ENCODE measurements around the gene METAP1. TPM values are rescaled to one million over a fixed set of nuclear protein-coding genes. Genes with fewer than 3 reads are reported as not detected.

Gene METAP1
- total RNA-seq (24.7 and 38.5 TPM in 2 replicates), polyA plus RNA-seq (76.4 and 91.6 TPM in 2 replicates), polyA minus RNA-seq (ENCODE audit: low replicate concordance) (21.2 and 34.7 TPM in 2 replicates)
- polyA plus RNA-seq (2012) = 40.8 and 46.1 TPM in 2 replicates

DNA sequence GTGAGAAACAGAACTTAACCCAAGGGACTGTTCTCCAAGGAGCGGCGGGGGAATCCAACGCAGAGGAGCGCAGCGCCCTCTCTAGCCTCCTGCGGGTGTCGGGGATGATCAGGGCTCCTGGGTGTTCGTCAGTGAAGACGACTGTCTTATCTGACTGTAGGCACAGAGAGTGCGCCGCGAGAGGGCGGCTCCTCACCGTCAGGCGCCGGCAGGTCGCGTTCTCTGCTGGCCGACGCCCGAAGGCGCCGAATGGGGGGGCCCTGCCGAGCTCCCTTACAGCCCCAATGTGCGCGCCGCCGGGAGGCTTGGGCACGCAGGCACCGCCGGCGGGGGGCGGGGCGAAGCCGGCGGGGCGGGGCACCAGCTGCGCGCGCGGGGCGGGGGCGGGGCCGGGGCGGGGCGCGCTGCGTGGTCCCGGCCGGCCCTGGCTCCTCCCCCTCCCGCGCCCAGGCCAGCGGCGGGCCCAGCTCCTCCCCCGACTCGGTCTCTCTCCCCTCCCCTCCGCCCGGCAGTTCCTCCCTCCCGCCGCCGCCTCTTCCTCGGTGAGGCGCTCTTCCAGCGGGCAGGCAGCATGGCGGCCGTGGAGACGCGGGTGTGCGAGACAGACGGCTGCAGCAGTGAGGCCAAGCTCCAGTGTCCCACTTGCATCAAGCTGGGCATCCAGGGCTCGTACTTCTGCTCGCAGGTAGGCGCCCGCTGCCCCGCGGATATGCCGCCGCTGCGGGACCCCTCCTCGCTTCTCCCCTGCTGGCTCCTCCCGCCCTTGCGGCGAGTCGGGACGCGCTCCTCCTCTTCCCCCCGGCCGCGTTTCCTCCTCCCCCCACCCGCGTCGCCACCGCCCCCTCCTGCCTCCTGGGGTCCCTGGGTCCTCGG is at the start of gene METAP1:
Gene METAP1, plus strand, starts transcription at position 539 of the 873 bp plus-strand sequence. Its CDS starts 33 bp downstream, at position 572.
- Histone ChIP-seq H3K4me2 (ENCODE audit: extremely low read depth, insufficient read depth, low read length) (peak within 1 kb of the TSS; percentile 88), H3K36me3 (ENCODE audit: control insufficient read depth, insufficient read depth, low read length) (no peaks in the 10 kb centered on the region), H3K27ac (ENCODE audit: insufficient read depth, low read length) (peak within 1 kb of the TSS; percentile 77), H2AFZ (ENCODE audit: low read length) (peak within 1 kb of the TSS; percentile 99), H4K20me1 (ENCODE audit: control insufficient read depth, extremely low read depth, insufficient read depth, low read length) (no peaks in the 10 kb centered on the region), H3K4me3 (replicated peaks in 1 of 4; ENCODE audit: control extremely low read depth in 1 of 4, insufficient read depth in 1 of 4, low read depth in 3 of 4, low read length in 4 of 4) (peak within 1 kb of the TSS; percentile 69 to 92 (median 86)), H3K9ac (ENCODE audit: insufficient read depth, low read length) (peak within 1 kb of the TSS; percentile 73), H3K27me3 (ENCODE audit: control insufficient read depth, insufficient read depth, low read length) (no peaks in the 10 kb centered on the region), H3K4me1 (ENCODE audit: control insufficient read depth, extremely low read depth, insufficient read depth, low read length) (no peaks in the 10 kb centered on the region), H3K79me2 (ENCODE audit: control insufficient read depth, insufficient read depth, low read length) (peaks cover 42% of the 10 kb centered on the region), H3K9me3 (ENCODE audit: control insufficient read depth, insufficient read depth, low read depth, low read length) (no peaks in the 10 kb centered on the region)
- no peak for TF ChIP-seq EZH2 (IDR thresholded peaks at IDR 0.05; ENCODE audit: low read length, missing control alignments)
- TF ChIP-seq, protein P1, sequence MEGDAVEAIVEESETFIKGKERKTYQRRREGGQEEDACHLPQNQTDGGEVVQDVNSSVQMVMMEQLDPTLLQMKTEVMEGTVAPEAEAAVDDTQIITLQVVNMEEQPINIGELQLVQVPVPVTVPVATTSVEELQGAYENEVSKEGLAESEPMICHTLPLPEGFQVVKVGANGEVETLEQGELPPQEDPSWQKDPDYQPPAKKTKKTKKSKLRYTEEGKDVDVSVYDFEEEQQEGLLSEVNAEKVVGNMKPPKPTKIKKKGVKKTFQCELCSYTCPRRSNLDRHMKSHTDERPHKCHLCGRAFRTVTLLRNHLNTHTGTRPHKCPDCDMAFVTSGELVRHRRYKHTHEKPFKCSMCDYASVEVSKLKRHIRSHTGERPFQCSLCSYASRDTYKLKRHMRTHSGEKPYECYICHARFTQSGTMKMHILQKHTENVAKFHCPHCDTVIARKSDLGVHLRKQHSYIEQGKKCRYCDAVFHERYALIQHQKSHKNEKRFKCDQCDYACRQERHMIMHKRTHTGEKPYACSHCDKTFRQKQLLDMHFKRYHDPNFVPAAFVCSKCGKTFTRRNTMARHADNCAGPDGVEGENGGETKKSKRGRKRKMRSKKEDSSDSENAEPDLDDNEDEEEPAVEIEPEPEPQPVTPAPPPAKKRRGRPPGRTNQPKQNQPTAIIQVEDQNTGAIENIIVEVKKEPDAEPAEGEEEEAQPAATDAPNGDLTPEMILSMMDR (conservative IDR thresholded peaks at IDR 0.05 in 1 of 2, IDR thresholded peaks at IDR 0.05 in 1 of 2; ENCODE audit: low read depth in 1 of 2, low read length in 2 of 2) = peak; percentile 37 to 47
- DNase-seq (ENCODE audit: low read depth in 2 of 2) = peak; percentile 91 to 93

DNA sequence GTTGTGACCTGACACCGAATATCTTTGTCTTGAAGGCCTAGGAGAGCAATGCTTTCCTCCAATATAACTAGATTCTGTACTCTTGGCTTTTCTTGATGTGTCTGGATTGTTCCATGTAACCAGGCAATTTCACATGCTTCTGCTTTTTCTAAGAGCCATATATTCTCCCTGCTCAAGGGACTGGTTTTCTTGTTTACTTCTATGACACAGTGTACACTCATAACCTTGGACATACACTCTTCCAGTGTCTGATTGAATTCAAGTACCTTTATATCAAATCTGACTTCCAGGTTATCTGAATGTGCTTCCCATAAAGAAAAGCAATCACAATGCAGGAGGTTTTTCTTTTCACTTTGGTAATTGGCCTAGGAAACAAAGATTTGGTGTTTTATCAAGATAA is 49.2 kb upstream of the METAP1 start:
- H3K27ac ChIP-seq (ENCODE audit: insufficient read depth, low read length) = no peak overlapping the region
- H3K4me2 ChIP-seq (ENCODE audit: extremely low read depth, insufficient read depth, low read length) = no peak overlapping the region
- H3K79me2 ChIP-seq (ENCODE audit: control insufficient read depth, insufficient read depth, low read length) = no peaks in the 10 kb centered on the region
- H3K27me3 ChIP-seq (ENCODE audit: control insufficient read depth, insufficient read depth, low read length) = no peaks in the 10 kb centered on the region
- H3K4me3 ChIP-seq (replicated peaks in 1 of 4; ENCODE audit: control extremely low read depth in 1 of 4, insufficient read depth in 1 of 4, low read depth in 3 of 4, low read length in 4 of 4) = no peak overlapping the region
- no peak overlapping the region for H2AFZ ChIP-seq (ENCODE audit: low read length)
- H3K4me1 ChIP-seq (ENCODE audit: control insufficient read depth, extremely low read depth, insufficient read depth, low read length) = no peaks in the 10 kb centered on the region
- H4K20me1 ChIP-seq (ENCODE audit: control insufficient read depth, extremely low read depth, insufficient read depth, low read length) = no peaks in the 10 kb centered on the region
- no peak overlapping the region for H3K9ac ChIP-seq (ENCODE audit: insufficient read depth, low read length)
- H3K9me3 ChIP-seq (ENCODE audit: control insufficient read depth, insufficient read depth, low read depth, low read length) = no peaks in the 10 kb centered on the region
- no peak for DNase-seq (ENCODE audit: low read depth in 2 of 2)
- H3K36me3 ChIP-seq (ENCODE audit: control insufficient read depth, insufficient read depth, low read length) = no peaks in the 10 kb centered on the region
- TF ChIP-seq, protein P1 (conservative IDR thresholded peaks at IDR 0.05 in 1 of 2, IDR thresholded peaks at IDR 0.05 in 1 of 2; ENCODE audit: low read depth in 1 of 2, low read length in 2 of 2) = no peak
- TF ChIP-seq EZH2 (IDR thresholded peaks at IDR 0.05; ENCODE audit: low read length, missing control alignments) = no peak

DNA sequence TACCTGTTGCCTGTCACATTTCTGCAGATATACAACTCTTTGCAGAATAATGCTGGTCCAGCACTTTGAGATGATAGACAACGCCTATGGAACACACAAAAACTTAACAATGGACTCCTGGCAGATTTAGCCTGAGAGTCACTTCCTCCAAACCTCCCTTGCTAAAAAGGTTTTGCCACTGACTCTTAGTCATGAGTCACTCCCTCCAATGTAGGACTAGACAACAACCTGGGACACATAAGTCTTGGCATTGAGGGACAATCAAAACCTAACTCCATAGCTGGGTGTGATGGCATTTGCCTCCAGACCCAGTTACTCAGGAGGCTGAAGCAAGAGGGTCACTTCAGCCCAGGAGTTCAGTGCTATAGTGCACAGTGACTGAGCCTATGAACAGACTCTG is 44.6 kb upstream of the METAP1 start:
- Histone ChIP-seq H3K4me2 (ENCODE audit: extremely low read depth, insufficient read depth, low read length) (no peak overlapping the region), H3K27ac (ENCODE audit: insufficient read depth, low read length) (no peak overlapping the region), H3K79me2 (ENCODE audit: control insufficient read depth, insufficient read depth, low read length) (no peaks in the 10 kb centered on the region), H3K9ac (ENCODE audit: insufficient read depth, low read length) (no peak overlapping the region), H3K4me3 (replicated peaks in 1 of 4; ENCODE audit: control extremely low read depth in 1 of 4, insufficient read depth in 1 of 4, low read depth in 3 of 4, low read length in 4 of 4) (no peak overlapping the region), H3K27me3 (ENCODE audit: control insufficient read depth, insufficient read depth, low read length) (no peaks in the 10 kb centered on the region), H4K20me1 (ENCODE audit: control insufficient read depth, extremely low read depth, insufficient read depth, low read length) (no peaks in the 10 kb centered on the region), H3K9me3 (ENCODE audit: control insufficient read depth, insufficient read depth, low read depth, low read length) (no peaks in the 10 kb centered on the region), H3K36me3 (ENCODE audit: control insufficient read depth, insufficient read depth, low read length) (no peaks in the 10 kb centered on the region), H2AFZ (ENCODE audit: low read length) (no peak overlapping the region), H3K4me1 (ENCODE audit: control insufficient read depth, extremely low read depth, insufficient read depth, low read length) (no peaks in the 10 kb centered on the region)
- DNase-seq (ENCODE audit: low read depth in 2 of 2) = peak in 1 of 2 donors; percentile 12
- TF ChIP-seq EZH2 (IDR thresholded peaks at IDR 0.05; ENCODE audit: low read length, missing control alignments) = no peak
